Measurements from ENCODE around the gene GLIS2. TPM values are rescaled to one million over a fixed set of nuclear protein-coding genes. Genes with fewer than 3 reads are reported as not detected.

GLIS2 gene
- total RNA-seq, 1 experiment from 2014 or later: 22.1 TPM

GRCh38 chr16:4375717-4376116 is 59.9 kb downstream of the GLIS2 start:
- Mint-ChIP-seq H3K4me1 (ENCODE audit: low read depth, unreplicated experiment) (peaks cover 56% of the 10 kb centered on the region), H3K27ac (ENCODE audit: unreplicated experiment) (peak overlapping the region; percentile 95), H3K4me3 (ENCODE audit: low read depth, unreplicated experiment) (peak overlapping the region; percentile 56), H3K36me3 (ENCODE audit: insufficient read depth, unreplicated experiment) (peaks cover 86% of the 10 kb centered on the region), H3K9me3 (ENCODE audit: low read depth, unreplicated experiment) (no peaks in the 10 kb centered on the region), H3K27me3 (ENCODE audit: unreplicated experiment) (no peaks in the 10 kb centered on the region)
- BruUV-seq (replicated peaks): no TSS peak
- DNase-seq: peak; percentile 52
- intact Hi-C loops (cut with micrococcal nuclease; ENCODE audit: unreplicated experiment): no loop called here
- TF ChIP-seq, protein P1, sequence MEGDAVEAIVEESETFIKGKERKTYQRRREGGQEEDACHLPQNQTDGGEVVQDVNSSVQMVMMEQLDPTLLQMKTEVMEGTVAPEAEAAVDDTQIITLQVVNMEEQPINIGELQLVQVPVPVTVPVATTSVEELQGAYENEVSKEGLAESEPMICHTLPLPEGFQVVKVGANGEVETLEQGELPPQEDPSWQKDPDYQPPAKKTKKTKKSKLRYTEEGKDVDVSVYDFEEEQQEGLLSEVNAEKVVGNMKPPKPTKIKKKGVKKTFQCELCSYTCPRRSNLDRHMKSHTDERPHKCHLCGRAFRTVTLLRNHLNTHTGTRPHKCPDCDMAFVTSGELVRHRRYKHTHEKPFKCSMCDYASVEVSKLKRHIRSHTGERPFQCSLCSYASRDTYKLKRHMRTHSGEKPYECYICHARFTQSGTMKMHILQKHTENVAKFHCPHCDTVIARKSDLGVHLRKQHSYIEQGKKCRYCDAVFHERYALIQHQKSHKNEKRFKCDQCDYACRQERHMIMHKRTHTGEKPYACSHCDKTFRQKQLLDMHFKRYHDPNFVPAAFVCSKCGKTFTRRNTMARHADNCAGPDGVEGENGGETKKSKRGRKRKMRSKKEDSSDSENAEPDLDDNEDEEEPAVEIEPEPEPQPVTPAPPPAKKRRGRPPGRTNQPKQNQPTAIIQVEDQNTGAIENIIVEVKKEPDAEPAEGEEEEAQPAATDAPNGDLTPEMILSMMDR (IDR thresholded peaks at IDR 0.05; ENCODE audit: unreplicated experiment): no peak
- CTCF ChIA-PET: interaction anchor here (0.7 to 2.9 kb wide), 5 partner anchors 14 to 175 kb away, joined by 3 to 12 read pairs (median 5); no protein-coding TSS in a partner anchor

- no peaks in the 10 kb centered on the region for H3K9me3 Mint-ChIP-seq (ENCODE audit: low read depth, unreplicated experiment)
- peaks cover 84% of the 10 kb centered on the region for H3K36me3 Mint-ChIP-seq (ENCODE audit: insufficient read depth, unreplicated experiment)
- peaks cover 52% of the 10 kb centered on the region for H3K4me1 Mint-ChIP-seq (ENCODE audit: low read depth, unreplicated experiment)
- TF ChIP-seq, protein P1 (IDR thresholded peaks at IDR 0.05; ENCODE audit: unreplicated experiment): no peak
- no TSS peak for BruUV-seq (replicated peaks)
- CTCF ChIA-PET: interaction anchor here (1.4 to 2.9 kb wide), 4 partner anchors 13 to 176 kb away, joined by 3 to 12 read pairs (median 7); no protein-coding TSS in a partner anchor
- no peaks in the 10 kb centered on the region for H3K27me3 Mint-ChIP-seq (ENCODE audit: unreplicated experiment)
- DNase-seq: peak; percentile 83
- peak overlapping the region; percentile 56 for H3K4me3 Mint-ChIP-seq (ENCODE audit: low read depth, unreplicated experiment)
- intact Hi-C loops (cut with micrococcal nuclease; ENCODE audit: unreplicated experiment): no loop called here
- peak overlapping the region; percentile 95 for H3K27ac Mint-ChIP-seq (ENCODE audit: unreplicated experiment)
Observed at GRCh38 chr16:4376126-4376892, 60.4 kb downstream of the GLIS2 start.

DNA sequence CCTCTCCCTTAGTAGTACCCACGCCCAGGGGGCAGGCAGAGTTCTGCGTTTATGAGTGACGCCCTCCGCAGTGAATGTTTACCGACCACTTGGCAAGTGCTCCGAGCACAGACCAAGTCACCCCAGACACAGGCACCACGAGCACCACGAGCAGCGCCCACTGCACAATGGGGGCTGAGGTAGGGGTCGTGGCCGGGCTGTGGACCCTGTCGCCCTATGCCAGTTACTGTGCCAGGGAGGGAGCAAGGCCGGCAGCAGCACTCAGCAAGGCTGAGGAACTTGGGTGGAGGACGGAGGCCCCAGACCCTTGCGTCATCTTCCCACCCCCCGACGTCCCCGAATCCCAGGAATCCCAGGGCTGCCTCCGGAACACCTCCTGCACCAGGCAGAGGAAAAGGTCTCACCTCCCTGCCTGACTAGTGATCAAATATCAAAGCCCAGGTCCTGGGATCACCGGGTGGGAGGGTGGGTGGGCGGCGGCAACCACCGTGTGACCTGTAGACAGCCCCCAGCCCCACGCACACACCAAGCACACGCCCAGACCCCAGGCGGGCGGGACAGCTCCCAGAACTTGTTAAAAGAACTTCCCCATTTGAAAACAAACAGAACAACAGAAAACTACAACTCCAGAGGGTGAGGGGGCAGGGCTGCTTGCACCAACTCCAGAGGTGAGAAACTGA is 61.2 kb downstream of the GLIS2 start:
- no peak for DNase-seq
- H3K4me1 Mint-ChIP-seq (ENCODE audit: low read depth, unreplicated experiment): peaks cover 49% of the 10 kb centered on the region
- CTCF ChIA-PET: interaction anchor here (0.8 to 2.9 kb wide), 2 partner anchors 16 to 26 kb away, joined by 5 to 12 read pairs; no protein-coding TSS in a partner anchor
- H3K4me3 Mint-ChIP-seq (ENCODE audit: low read depth, unreplicated experiment): no peak overlapping the region
- peak overlapping the region; percentile 54 for H3K27ac Mint-ChIP-seq (ENCODE audit: unreplicated experiment)
- BruUV-seq (replicated peaks): no TSS peak
- TF ChIP-seq, protein P1 (IDR thresholded peaks at IDR 0.05; ENCODE audit: unreplicated experiment): no peak
- peaks cover 77% of the 10 kb centered on the region for H3K36me3 Mint-ChIP-seq (ENCODE audit: insufficient read depth, unreplicated experiment)
- no peaks in the 10 kb centered on the region for H3K27me3 Mint-ChIP-seq (ENCODE audit: unreplicated experiment)
- H3K9me3 Mint-ChIP-seq (ENCODE audit: low read depth, unreplicated experiment): no peaks in the 10 kb centered on the region
- intact Hi-C loops (cut with micrococcal nuclease; ENCODE audit: unreplicated experiment): no loop called here

DNA sequence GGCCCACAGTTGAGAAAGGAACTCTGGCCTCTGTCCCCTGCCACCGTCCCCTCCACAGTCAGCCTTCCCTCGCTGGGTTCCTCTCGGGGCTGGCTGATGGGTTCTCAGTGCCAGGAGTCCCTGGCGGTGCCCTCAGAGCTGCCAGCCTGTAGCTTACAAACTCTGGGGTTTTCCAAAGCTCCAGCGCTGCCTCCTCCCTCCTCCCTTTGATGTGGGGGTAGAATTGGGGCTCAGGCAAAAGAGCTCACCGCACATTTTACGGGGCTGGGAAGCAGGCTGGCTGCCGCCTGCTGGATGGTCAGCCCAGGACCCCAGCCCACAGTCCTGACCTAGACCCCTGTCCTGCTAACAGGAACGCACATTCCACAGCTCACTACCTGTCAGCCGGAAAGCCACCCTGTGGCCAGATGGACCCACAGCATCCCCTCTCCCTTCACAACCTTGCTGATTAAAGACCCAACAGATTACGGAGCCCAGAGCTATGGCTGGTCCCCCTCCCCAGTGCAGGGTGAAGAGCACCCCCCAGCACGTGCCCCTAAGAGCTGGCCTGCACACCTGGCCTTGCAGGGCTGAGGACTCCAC is 61.8 kb downstream of the GLIS2 start:
- BruUV-seq (replicated peaks): no TSS peak
- Mint-ChIP-seq H3K27ac (ENCODE audit: unreplicated experiment) (peak overlapping the region; percentile 73), H3K4me3 (ENCODE audit: low read depth, unreplicated experiment) (no peak overlapping the region)

More for the DNA sequence above, 61.8 kb downstream of the GLIS2 start:
- intact Hi-C loops (cut with micrococcal nuclease; ENCODE audit: unreplicated experiment): no loop called here
- H3K9me3 Mint-ChIP-seq (ENCODE audit: low read depth, unreplicated experiment): no peaks in the 10 kb centered on the region
- peaks cover 77% of the 10 kb centered on the region for H3K36me3 Mint-ChIP-seq (ENCODE audit: insufficient read depth, unreplicated experiment)
- H3K4me1 Mint-ChIP-seq (ENCODE audit: low read depth, unreplicated experiment): peaks cover 49% of the 10 kb centered on the region
- no peaks in the 10 kb centered on the region for H3K27me3 Mint-ChIP-seq (ENCODE audit: unreplicated experiment)
- DNase-seq: no peak
- CTCF ChIA-PET: interaction anchor here (0.6 to 0.8 kb wide), 2 partner anchors 16 to 25 kb away, joined by 3 to 5 read pairs; no protein-coding TSS in a partner anchor
- TF ChIP-seq, protein P1 (IDR thresholded peaks at IDR 0.05; ENCODE audit: unreplicated experiment): peak; percentile 29
